ENCODE results near the gene API5. TPM values are rescaled to one million over a fixed set of nuclear protein-coding genes. Genes with fewer than 3 reads are reported as not detected.

The API5 gene
- total RNA-seq = 81.9 TPM
- long read RNA-seq, transcript API5-208 (14 exons, 1,868 nt) = major isoform, 64 of 145 reads
- long read RNA-seq, transcript API5-210 (13 exons, 1,760 nt) = minor isoform, 6 of 145 reads
- long read RNA-seq, transcript API5-201 (14 exons, 3,714 nt) = minor isoform, 46 of 145 reads
- long read RNA-seq, partial matches to known transcripts = 5 of 145 reads
- long read RNA-seq, other reads (novel, unspliced or antisense) = 21 of 145 reads

DNA sequence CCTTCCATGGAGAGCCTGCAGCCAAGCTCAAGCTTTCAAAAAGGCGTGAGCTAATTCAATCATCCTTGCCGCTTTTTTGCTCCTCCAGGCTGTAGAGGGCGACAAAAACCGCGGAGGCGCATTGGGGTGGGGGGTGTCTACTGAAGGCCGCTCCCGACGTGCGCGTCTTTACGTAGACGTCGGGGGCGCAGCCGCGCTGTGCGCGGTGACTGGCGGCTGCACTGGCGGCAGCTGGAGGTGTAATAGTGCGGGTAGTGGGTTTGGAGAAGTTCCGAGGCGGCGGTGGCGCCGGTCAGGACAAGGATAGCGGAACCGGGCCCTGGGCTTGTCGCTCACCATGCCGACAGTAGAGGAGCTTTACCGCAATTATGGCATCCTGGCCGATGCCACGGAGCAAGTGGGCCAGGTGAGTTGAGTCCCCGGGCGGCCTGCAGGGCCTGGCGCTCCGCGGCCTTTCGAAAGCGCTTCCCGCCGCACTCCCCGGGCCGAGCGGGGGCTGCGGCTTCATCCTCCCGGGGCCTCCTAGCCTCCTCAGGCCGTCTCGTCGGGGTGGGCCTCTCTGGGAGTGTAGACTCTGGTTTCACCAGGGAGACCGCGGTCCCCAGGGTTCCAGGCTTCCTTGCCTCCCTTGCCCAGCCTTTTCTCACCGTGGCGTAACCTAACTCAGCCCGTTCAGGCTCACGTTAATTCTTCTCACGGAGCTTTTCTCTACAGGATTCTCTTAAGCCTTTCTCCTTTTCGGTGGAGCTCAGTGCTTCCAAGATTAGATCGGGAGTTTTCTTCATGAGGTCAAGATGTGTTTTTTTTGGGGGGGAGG lies at the start of gene API5:
Gene API5, plus strand, starts transcription at position 206 of the 817 bp plus-strand sequence. Its CDS starts 132 bp downstream, at position 338.
- no peaks in the 10 kb centered on the region for H3K36me3 ChIP-seq
- ATAC-seq (peak; percentile 100), DNase-seq (peak; percentile 96)
- no peaks in the 10 kb centered on the region for H3K9me3 ChIP-seq
- peaks cover 45% of the 10 kb centered on the region for H3K4me1 ChIP-seq
- peak within 1 kb of the TSS; percentile 100 for H3K4me3 ChIP-seq
- H3K27ac ChIP-seq = peak within 1 kb of the TSS; percentile 90
- intact Hi-C loops (cut with DNase I) = no loop called here
- H3K27me3 ChIP-seq (ENCODE audit: low read depth) = no peaks in the 10 kb centered on the region
- TF ChIP-seq, protein P1, sequence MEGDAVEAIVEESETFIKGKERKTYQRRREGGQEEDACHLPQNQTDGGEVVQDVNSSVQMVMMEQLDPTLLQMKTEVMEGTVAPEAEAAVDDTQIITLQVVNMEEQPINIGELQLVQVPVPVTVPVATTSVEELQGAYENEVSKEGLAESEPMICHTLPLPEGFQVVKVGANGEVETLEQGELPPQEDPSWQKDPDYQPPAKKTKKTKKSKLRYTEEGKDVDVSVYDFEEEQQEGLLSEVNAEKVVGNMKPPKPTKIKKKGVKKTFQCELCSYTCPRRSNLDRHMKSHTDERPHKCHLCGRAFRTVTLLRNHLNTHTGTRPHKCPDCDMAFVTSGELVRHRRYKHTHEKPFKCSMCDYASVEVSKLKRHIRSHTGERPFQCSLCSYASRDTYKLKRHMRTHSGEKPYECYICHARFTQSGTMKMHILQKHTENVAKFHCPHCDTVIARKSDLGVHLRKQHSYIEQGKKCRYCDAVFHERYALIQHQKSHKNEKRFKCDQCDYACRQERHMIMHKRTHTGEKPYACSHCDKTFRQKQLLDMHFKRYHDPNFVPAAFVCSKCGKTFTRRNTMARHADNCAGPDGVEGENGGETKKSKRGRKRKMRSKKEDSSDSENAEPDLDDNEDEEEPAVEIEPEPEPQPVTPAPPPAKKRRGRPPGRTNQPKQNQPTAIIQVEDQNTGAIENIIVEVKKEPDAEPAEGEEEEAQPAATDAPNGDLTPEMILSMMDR (IDR thresholded peaks at IDR 0.05) = peak; percentile 76

DNA sequence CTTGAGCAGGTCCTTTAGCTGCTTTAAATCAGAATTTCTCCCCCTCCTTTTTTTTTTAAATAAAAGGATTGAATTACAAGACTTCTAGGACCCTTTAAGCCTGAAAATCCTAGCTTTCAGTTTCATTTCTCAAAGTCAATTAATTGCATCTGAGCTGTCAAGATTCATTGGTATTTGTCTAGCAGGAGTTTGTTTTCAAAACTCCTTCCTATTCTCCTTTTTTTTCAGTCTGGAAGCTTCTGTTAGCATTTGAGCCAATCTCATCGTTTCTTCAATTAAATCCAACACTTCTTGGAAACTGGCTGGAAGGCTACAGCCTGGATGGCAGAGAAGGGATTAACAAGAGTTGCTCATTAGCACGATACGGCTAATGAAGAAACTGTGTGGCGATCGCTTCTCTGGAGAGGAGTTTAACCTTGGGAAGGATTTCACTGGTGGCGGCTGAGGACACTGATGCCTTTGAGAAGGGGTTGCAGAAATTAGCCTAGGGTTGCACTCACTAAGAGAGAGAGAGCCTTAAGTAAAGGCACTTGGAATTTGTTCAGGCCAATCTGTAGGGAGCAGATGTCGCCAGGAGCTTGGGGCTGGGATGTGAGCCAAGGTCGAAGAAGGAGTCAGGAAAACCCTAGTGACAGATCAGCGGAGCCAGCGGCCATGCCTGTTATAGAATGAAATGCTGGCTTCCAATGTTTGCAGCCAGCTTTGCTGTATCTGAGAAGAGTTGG lies 43.8 kb upstream of the API5 start:
- ATAC-seq (peak in 1 of 2 donors; percentile 31), DNase-seq (no peak)
- H3K36me3 ChIP-seq = no peaks in the 10 kb centered on the region
- intact Hi-C loops (cut with DNase I) = no loop called here
- H3K4me3 ChIP-seq = peak overlapping the region; percentile 12
- H3K27ac ChIP-seq = no peak overlapping the region
- H3K4me1 ChIP-seq = no peaks in the 10 kb centered on the region
- TF ChIP-seq, protein P1 (IDR thresholded peaks at IDR 0.05) = no peak
- no peaks in the 10 kb centered on the region for H3K9me3 ChIP-seq
- H3K27me3 ChIP-seq (ENCODE audit: low read depth) = no peaks in the 10 kb centered on the region

DNA sequence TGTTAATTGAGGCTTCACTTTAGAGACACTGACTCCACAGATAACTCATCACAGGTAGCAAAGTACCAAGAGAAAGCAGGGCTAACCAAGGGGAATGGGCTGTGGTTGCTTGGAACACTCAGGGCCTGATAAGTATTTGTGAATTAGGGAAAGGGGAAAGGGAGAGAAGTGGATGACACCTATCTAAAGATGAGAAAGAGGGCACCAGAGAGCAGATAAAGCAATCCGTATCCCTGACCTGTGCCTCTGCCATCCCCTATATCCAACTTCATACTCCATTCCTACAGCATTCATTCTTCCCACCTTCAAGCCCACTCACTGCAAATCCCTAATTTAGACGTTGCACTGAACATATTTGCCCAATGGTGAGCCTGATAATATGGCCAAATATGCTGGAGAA lies 43.0 kb upstream of the API5 start:
- no peak for ATAC-seq
- no peak overlapping the region for H3K27ac ChIP-seq
- TF ChIP-seq, protein P1 (IDR thresholded peaks at IDR 0.05) = no peak
- intact Hi-C loops (cut with DNase I) = no loop called here
- no peak for DNase-seq
- H3K4me1 ChIP-seq = no peaks in the 10 kb centered on the region
- H3K27me3 ChIP-seq (ENCODE audit: low read depth) = no peaks in the 10 kb centered on the region
- no peak overlapping the region for H3K4me3 ChIP-seq
- H3K36me3 ChIP-seq = no peaks in the 10 kb centered on the region
- no peaks in the 10 kb centered on the region for H3K9me3 ChIP-seq

DNA sequence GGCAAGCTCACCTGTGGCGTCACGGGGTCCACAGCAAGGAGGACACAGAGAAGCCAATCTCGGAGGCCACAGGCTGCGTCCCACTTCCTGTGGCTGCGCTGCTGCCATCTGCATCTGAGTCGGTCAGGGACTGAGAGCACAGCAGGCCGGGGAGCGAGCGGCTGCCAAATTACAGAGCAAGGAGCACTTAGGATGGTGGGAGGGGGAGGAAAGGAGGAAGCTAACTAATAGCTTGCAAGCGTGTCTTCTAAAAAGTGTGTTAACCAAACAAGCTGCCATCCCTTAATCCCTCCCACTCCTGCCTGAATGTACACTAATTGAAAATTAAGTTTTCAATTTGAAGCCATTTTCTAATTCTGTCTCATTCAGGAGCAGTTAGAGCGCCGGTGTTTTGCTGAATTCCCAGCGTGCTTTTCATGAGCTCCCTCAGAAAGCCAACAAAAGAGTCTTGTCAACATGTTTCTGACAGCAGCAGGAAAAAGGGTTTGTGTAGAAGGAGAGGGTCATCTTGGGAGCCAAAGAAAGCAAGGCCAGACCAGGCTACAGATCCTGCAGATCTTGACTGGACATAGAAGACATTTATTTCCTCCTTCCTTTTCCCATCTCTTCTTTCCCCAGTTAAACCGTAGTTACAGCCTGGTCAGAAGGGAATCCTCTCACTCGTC lies 42.4 kb upstream of the API5 start:
- no peaks in the 10 kb centered on the region for H3K36me3 ChIP-seq
- ATAC-seq = no peak
- no peak overlapping the region for H3K27ac ChIP-seq
- no peaks in the 10 kb centered on the region for H3K4me1 ChIP-seq
- intact Hi-C loops (cut with DNase I) = no loop called here
- no peaks in the 10 kb centered on the region for H3K27me3 ChIP-seq (ENCODE audit: low read depth)
- no peak overlapping the region for H3K4me3 ChIP-seq
- TF ChIP-seq, protein P1 (IDR thresholded peaks at IDR 0.05) = no peak
- no peak for DNase-seq
- H3K9me3 ChIP-seq = no peaks in the 10 kb centered on the region

DNA sequence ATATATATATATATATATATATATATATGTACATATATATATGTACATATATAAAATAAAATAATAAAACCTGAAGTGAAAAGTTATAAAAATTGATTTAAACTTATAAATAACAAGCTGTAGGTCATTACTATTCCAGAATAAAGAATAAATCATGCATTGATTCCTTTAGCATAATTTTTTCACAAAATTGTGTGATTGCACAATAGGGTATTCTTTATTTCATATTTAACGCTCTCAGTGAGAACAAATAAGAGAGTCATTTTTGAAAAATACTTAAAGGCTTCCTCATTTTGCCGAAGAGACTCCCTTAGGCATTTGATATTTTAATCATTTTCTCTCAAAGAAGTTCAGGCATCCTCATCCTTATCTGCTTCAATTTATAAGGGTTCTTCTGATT lies 41.3 kb upstream of the API5 start:
- TF ChIP-seq, protein P1 (IDR thresholded peaks at IDR 0.05) = no peak
- no peak overlapping the region for H3K4me3 ChIP-seq
- intact Hi-C loops (cut with DNase I) = loop anchor here (10.0 kb wide), 1 partner anchor 496 kb away; no protein-coding TSS in a partner anchor
- no peaks in the 10 kb centered on the region for H3K36me3 ChIP-seq
- ATAC-seq (no peak), DNase-seq (no peak)
- H3K9me3 ChIP-seq = no peaks in the 10 kb centered on the region
- no peaks in the 10 kb centered on the region for H3K27me3 ChIP-seq (ENCODE audit: low read depth)
- H3K27ac ChIP-seq = no peak overlapping the region
- no peaks in the 10 kb centered on the region for H3K4me1 ChIP-seq
